HG03025 (cell line): ENCODE data around the gene MPHOSPH6.
A peak's percentile ranks its signal among the peaks of the same experiment; 100 is the strongest.
"Not testable (repeated sequence)": the region's sequence is repeated elsewhere in the genome, so short reads cannot be mapped to it uniquely, and the experiment has no call there.

ENCODE experiments used
- ATAC-seq: cut with Tn5 transposase; IDR thresholded peaks from one replicate; pipeline ENCODE4 v1.9.1; 2021; ENCODE audit warnings: mild to moderate bottlenecking, moderate library complexity; ENCODE audit not compliant: unreplicated experiment, low FRiP score

The MPHOSPH6 gene, protein sequence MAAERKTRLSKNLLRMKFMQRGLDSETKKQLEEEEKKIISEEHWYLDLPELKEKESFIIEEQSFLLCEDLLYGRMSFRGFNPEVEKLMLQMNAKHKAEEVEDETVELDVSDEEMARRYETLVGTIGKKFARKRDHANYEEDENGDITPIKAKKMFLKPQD

DNA sequence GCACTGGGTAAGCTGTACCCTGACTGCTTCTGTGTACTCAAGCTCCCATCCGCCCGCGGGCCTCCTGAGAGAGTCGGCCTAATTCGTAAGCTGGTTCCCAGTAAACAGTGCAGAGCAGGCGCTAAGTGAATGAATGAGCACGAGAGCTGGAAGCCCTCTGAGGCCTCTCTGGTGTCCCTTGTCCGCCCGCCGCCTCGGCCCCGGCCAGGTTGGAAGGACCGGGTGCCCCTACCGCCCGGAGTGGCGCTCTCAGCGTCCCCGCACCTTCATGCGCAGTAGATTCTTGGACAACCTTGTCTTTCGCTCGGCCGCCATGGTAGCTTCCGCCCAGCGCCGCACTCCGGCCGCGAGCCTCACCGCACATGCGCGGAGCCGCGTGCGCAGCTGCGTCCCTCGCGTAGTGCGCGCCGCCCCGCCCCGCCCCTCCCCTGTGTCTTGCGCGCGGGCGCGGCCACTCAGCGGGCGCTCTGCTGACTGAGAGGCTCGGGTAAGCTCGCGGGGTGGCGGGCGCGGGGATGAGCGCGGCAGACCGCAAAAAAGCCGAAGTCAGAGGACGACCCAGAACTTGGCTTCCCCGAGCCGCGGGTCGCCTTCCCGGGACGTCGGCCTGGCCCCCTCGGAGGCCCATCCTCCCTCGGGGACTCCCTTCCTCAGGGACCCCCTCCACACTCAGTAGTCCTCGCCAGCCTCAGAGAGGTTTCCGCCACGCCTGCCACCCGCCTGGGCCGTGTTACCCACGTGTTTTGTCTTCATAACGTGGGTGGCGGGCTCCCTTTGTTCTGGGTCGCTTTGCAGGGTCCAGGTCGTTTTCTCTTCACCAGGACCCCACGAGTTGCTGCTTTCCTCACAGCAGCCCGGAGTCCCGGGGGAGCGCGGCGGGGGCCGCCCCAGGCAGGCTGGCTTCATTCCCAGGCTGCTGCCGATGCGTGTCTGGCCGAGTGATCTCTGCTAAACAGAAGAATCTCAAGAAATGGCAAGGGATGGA, at the start of gene MPHOSPH6:
TSS of gene MPHOSPH6 (minus strand) at position 364 of the 985 bp plus-strand sequence. CDS start at position 315, 49 bp downstream.
- ATAC-seq, result peak; percentile 90

DNA sequence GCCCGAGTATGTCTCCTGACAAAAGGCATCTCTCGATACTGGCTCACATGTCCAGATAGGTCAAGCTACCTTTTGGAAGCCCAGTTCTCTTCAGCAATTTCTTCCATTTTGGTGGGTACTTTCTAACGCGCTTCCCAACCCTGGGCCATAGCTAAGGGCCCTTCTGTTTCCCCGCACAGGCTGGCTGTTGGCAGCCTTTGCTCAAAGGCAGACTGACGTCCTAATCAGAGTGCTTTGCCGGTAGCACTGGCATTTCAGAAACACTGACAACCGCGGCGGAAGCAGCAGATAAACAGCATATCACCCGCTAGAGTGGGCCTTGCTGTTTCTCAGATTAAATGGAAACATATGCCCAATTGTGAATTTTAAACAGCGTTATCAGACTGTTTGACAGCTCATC, 49.3 kb upstream of the MPHOSPH6 start:
- ATAC-seq, result no peak

DNA sequence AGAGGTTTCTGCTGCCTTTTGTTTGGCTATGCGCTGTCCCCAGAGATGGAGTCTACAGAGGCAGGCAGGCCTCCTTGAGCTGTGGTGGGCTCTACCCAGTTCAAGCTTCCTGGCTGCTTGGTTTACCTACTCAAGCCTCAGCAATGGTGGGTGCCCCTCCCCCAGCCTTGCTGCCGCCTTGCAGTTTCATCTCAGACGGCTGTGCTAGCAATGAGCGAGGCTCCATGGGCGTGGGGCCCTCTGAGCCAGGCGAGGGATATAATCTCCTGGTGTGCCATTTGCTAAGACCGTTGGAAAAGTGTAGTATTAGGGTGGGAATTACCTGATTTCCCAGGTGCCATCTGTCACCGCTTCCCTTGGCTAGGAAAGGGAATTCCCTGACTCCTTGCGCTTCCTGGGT, 39.3 kb upstream of the MPHOSPH6 start:
- not testable (repeated sequence) for ATAC-seq

DNA sequence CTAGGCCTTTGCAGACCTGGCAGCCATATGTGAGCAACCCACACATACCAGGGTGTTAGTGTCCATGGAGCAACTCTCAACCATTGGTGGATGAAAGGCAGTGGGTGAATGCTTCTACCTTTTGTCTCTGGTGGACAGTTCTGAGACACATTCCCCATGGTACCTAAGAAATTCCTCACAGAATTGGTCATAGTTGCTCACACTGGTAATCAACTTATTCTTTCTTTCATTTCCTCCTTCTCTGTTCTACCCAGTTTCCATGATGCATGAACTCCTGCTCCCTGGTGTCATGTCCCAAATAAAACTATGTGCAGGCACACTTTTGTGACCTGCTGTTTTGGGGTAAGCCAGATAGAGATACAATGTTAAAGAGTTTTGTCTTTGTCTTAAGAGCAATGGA, 33.2 kb upstream of the MPHOSPH6 start:
- ATAC-seq, result no peak

DNA sequence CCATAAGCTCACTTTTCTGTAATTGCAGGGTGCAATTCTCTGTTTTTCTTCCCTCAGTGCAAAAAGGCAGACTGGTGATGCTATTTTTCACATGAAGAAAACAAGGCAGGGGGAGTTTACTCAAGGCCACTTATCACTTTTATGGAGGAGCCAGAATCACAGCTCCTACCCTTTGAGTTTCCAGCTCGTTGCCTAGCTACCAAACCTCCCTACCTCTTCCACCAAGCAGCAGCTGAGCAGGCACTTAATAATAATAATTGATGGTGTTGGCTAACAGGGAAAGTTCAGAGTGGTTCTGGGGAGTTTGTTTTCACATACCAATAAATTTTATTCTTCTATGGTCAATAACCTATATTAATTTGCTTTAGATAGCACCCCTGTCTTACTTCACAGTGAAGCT, 31.9 kb upstream of the MPHOSPH6 start:
- ATAC-seq, result no peak

DNA sequence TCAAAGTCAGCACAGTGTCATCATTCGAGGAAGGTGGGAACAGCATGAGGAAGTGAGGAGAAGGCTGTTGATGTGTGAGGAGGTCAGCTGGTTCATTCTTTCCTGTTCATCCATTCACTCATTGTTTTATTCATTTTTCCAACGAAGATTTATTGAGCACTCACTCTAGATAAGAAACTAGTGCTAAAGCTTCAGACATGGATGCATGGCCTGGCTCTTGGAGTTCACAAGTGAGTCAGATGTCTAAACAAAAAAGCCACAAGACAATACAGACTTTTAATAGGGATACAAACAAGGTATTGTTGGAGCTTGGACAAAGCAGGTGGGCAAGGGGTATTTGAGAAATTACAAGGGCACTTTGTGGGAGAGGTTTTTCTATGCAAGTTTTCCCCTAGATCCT, 31.3 kb upstream of the MPHOSPH6 start:
- no peak for ATAC-seq

DNA sequence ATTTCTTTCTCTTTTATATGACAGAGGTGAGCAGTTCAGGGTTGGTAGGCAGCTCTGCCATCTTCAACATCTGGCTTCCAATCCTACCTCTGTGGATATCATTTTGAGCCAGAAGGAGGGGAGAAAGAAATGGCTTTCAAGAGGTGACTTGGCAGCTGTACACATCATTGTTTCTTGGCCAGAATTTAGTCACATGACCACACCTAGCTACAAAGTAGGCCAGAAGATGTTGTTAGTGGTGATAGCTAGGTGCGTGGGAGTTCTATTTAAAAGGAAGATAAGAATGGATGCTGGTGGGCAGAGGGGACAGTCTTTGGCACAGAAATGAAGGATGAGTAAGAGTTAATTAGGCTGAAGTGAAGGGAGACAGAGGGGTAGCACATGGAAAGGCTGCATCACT, 29.2 kb upstream of the MPHOSPH6 start:
- no peak for ATAC-seq

DNA sequence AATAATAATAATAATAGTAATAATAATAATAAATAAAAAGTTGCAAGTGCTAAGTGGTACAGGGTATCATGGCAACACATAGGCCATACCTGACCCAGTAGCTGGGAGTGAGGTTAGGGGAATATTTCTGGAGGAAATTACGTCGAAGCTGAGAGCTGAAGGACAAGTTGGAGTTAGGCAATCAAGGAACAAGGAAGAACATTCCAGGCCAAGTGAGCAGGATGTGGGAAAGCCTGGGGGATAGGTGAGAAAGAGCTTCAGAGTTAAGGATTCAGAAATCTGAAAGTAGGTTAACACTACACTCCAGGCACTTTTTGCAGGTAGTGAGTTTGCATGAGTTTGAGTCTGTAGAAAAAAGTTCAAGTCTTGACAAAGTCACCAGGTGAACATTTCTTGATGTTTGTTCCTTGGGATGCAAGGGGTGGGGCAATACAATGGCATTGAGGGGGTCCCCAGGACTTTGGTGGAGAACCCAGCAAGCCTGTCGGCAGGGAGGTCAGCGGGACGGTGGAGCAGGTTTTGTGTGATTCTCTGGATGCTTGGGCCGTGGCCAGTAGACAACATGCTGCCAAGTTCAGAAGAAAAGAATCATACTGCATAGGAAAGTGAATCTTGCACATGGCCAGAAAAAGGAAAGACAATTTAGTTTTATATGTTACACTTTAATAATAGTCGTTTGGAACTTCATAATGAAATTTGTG, 27.7 kb upstream of the MPHOSPH6 start:
- no peak for ATAC-seq

DNA sequence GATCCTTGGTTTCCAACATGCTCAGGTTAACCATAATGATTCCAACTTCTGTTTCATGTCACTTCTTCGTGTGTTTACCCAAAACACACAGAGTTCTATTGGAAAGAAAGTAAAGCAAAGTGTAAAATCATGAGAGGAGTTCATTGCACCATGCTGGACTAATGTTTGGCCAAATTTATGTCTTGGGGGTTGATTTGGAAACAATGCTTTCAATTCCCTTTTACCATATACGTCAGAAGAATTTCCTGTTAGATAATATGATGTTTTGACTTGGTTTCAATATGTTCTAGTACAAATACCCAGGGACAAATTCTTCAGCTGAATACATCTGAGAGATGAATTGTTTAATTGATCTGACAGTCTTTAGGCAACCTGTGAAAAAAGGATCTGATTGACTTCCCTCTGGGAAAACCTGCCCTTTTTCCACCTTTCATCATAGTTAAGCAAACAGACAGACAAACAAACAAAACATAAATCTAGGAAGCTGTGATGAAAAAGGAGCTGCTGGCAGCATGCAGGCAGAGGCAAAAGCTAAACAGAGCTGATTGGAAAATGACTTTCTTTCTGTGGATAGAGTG, 26.0 kb upstream of the MPHOSPH6 start:
- no peak for ATAC-seq

DNA sequence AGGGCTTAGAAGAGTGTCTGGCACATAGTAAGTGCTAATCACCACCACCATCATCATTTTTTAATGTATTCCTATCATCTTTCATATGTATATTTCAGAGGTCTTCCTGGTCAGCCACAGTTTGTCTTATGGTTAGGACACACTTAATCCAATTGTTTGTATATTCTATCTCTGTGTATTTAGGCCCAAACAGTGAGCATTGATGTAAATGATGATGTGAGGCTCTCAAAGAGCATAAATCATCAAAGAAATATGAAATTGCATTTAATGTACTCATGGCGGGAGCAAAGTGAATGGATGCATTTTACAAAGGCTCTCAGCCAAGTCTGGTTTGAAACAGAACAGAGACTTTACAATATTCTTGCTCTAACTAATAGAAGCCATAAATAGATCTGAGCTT, 24.1 kb upstream of the MPHOSPH6 start:
- no peak for ATAC-seq

DNA sequence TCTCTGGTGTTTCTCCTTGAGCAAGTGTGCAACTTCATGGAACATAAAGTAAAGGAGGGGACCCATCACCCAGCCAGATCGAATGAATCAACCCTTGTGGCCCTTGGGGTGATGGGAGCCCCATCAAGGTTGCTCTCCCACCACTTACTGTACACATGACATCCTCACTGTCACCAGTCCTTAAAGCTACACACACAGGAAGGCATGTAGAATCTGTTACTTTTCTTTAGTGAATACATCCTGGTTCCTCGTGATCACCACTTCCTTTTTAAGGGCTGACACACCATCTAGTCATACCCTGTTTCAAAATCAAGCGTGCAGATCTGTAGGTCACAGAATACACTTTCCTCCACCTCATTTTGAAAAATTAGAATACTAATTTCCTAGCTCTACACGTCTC, 22.6 kb upstream of the MPHOSPH6 start:
- no peak for ATAC-seq

DNA sequence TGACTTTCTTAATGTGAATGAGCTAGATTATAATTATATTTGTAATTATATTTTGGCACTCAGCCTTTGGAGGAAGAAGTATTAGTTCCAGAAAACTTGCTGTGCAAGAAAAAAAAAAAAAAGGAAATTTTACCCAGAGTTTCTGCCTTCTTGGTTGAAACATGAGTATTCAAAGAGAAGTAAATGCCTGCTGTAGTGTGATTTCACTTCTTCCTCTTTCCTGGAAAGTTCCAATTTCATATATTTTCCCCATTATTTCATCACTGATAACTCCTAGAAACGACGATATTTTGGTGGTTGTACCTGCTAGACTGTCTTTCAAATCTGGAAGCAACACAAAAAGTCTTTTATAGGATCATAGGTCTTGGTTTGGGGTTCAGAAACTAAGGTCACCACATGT, 20.4 kb upstream of the MPHOSPH6 start:
- no peak for ATAC-seq

DNA sequence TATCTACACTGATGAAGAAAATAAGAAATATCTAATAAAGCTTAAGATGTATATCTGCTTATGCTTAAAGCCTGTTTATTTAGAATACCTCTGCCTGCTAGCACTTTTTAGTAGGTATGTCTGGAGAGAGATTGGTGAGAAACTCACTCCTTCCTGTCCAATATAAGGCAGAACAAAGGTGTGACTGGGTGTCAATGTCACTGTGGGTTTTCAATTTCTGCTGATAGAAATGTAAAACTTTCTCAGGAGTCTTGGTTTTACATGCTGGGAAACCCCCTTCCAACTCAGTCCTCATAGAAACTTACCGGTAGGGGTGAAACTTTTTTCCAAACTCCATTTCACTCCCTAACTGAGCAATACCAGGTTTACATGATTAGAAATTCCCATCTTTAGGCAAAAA, 17.8 kb upstream of the MPHOSPH6 start:
- no peak for ATAC-seq

DNA sequence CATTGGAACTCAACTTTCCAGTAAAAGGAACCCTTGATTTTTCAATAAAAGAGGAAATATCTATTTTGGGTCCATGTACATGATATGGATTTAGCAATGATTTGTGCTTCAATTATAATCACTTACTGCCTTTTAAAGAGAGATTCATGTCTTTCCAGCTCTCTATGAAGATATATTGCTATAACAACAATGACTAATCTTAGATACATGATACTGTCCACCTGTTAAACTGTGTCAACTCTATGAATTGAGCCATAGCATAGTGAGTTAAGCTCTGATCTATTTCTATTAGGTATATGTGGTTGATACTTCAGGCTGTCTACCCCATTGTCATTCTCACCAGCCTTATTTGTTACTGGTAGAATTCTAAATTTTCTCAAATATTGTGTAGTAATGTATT, 15.0 kb upstream of the MPHOSPH6 start:
- ATAC-seq, result no peak

DNA sequence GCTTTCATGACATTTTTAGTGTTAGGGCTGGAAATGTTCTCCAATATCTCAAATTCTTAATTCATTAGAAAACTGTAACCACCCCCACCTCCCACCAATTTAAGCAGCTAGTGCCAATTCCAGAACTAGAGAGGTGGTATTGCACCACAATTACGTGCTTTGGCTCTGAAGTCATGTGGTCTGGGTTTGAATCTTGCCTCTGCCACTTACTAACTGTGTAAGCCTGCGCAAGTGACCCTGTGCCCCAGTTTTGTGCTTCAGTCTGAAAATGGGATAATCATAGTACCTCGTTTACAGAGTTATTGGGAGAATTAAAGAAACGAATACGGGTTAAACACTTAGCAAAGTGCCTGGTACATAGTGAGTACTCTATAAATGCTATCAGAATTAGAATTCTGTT, 14.2 kb upstream of the MPHOSPH6 start:
- no peak for ATAC-seq

DNA sequence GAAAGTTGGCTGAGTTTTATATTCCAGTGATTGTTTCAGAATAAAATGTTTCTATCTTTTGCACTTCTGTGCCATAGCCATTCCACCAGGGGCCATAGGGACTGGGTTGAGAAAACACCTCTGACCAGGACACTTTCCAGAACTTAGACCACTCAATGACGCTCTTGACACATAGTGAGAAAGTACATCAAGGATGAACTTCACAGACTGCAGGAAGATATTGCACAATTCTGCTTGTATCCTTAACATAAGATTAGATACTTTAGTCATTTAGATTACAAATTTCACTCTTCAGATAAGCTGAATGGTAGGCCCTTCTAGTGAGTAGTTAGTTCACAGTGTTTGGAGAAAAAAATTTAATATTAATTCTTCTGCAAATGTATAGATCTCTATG, 13.0 kb upstream of the MPHOSPH6 start:
- ATAC-seq, result no peak

DNA sequence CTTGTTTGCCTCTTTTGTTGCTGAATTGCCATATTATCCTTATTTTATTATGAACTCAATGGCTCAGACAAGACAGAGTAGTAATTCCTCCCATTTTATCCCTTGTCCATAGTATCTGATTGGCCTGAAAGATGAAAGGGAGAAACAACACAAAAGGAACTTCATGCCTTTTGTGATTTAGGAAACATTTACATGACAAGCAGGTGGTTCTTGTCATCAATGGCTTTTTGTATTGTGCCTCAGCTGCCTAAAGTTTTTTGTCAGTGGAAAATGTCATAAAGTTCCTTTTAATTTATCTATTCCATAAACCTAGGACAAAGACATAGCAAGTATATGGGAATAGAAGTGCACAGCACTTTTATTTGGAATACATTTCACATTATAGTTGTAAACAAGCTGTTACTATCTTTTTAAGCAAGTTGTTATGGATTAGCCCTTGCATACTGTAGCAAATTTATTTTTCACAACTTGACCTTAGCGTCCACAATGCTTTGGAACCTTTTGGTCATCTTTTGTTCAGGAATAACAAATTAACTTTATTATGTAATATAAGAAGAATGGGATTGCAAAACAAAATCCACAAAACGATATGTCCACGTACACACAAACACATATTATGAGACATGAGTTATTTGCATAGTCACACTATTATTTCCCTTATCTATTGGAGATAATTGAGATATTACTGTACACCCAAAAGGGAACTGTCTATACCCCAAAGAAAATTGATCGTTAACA, 12.4 kb upstream of the MPHOSPH6 start:
- no peak for ATAC-seq

DNA sequence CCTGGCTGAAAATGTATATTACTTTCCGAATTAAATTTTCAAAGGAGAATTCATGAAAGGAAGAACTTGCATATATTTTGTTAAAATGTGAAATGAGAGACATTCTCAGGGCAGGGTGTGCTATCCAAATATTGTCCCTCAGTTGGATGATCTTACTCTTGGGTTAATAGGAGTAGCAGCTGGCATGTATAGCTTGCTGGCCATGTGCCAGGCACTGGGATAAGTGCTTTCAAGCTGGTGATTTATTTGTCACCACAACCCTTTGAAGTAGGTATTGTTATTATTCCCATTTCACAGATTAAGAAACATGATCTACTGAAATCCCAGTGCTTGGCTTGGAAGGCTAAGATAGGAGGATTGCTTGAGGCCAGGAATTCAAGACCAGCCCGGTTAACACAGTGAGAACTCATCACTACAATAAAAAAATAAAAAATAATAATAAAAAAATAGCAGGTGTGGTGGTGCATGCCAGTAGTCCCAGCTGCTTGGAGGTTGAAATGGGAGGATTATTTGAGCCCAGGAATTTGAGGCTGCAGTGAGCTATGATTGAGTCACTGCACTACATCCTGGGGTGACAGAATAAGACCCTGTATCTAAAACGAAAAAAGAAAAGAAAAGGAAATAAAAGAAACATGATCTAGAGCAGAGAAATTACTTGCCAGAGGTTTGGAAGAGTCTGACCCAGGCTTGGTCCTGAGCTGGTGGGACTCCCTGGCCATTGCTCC, 11.6 kb upstream of the MPHOSPH6 start:
- no peak for ATAC-seq

DNA sequence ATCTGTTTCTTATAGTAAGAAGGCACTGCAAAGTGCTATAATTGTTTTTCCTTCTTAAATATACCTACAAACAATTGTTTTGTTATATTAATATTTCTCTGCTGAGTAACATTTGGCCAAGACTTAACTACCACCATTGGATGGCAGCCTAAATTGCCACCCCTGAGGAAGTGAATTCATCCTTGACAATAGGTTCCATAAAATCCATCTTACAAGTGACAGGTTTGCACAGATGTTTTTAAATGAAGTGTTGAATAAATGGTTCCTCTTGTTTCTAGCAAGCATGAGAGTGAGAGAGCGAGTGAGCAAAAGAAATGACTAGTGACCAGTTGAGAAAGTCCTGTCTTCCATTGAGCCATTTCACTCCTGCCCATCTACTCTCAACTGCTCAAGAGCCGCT, 8.3 kb upstream of the MPHOSPH6 start:
- ATAC-seq, result no peak

DNA sequence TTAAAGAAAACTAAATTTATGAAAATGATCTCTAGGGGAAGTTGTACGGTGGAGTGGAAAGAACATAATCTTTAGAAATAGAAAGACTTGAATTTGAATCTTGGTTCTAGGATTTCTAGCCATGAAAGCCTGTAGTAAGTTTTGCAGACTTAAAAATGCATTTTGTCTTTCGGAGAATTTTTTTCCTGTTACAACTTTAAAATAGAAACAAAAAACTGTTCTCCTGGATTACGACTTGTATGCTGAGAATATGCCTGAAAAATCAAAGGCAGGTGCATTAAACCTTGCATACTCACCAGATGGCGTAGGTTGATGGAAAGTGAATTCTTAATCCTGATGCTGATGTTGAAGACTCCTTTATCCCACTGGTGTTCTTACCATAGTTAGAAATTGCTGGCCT, 7.5 kb upstream of the MPHOSPH6 start:
- no peak for ATAC-seq
